HG03066 (cell line): Measurements from ENCODE around the gene EFNB2.

ENCODE experiments used
- ATAC-seq: cut with Tn5 transposase; IDR thresholded peaks from one replicate; pipeline ENCODE4 v1.9.1; 2021; ENCODE audit warnings: low read depth; ENCODE audit not compliant: unreplicated experiment

The EFNB2 gene

GRCh38 chr13:106487129-106487528, 48.3 kb downstream of the EFNB2 start:
- ATAC-seq = no peak

- no peak for ATAC-seq
These were observed 49.2 kb downstream of the EFNB2 start for GRCh38 chr13:106486287-106486686.

GRCh38 chr13:106484537-106485193, 50.8 kb downstream of the EFNB2 start:
- no peak for ATAC-seq

- ATAC-seq = no peak
These were observed 51.4 kb downstream of the EFNB2 start for GRCh38 chr13:106484084-106484483.

- no peak for ATAC-seq
These were observed 53.5 kb downstream of the EFNB2 start for GRCh38 chr13:106481919-106482318.

GRCh38 chr13:106480351-106480910, 55.0 kb downstream of the EFNB2 start:
- ATAC-seq = no peak

GRCh38 chr13:106479929-106480328, 55.5 kb downstream of the EFNB2 start:
- ATAC-seq = no peak

GRCh38 chr13:106478116-106478515, 57.3 kb downstream of the EFNB2 start:
- no peak for ATAC-seq

- ATAC-seq = no peak
These were observed 58.2 kb downstream of the EFNB2 start for GRCh38 chr13:106477303-106477702.

GRCh38 chr13:106475852-106476251, 59.6 kb downstream of the EFNB2 start:
- no peak for ATAC-seq

- no peak for ATAC-seq
These were observed 60.5 kb downstream of the EFNB2 start for GRCh38 chr13:106474912-106475311.

GRCh38 chr13:106473154-106473553, 62.3 kb downstream of the EFNB2 start:
- no peak for ATAC-seq

- ATAC-seq = no peak
These were observed 62.8 kb downstream of the EFNB2 start for GRCh38 chr13:106472621-106473020.

GRCh38 chr13:106471957-106472543, 63.4 kb downstream of the EFNB2 start:
- no peak for ATAC-seq

- no peak for ATAC-seq
These were observed 64.9 kb downstream of the EFNB2 start for GRCh38 chr13:106470576-106470975.

GRCh38 chr13:106468744-106469590, 66.5 kb downstream of the EFNB2 start:
- ATAC-seq = no peak

- ATAC-seq = no peak
These were observed 67.3 kb downstream of the EFNB2 start for GRCh38 chr13:106468207-106468606.

- no peak for ATAC-seq
These were observed 67.9 kb downstream of the EFNB2 start for GRCh38 chr13:106467427-106468122.

GRCh38 chr13:106466691-106467426, 68.6 kb downstream of the EFNB2 start:
- no peak for ATAC-seq

- no peak for ATAC-seq
These were observed 71.4 kb downstream of the EFNB2 start for GRCh38 chr13:106464076-106464475.
